Endothelial cell of umbilical vein (primary cell): ENCODE measurements around the gene COL19A1. TPM values are rescaled to one million over a fixed set of nuclear protein-coding genes. Genes with fewer than 3 reads are reported as not detected.

Source experiments
- BruUV-seq: library from RNA; stranded (reverse); fragments of 400-500 nt; replicated peaks from 2 replicates; lab custom pipeline; 2021; lab: Mats Ljungman, UMichigan
- CTCF ChIA-PET: fragments of 300-600, 350-600 bp; sonication (Branson Sonifier 250); formaldehyde crosslinking; loops from one replicate; lab custom pipeline; 2021; ENCODE audit warnings: antibody characterized with exemption, inconsistent platforms; lab: Charles Lee
- POLR2A ChIA-PET: fragments of 300-600, 350-600 bp; sonication (Branson Sonifier 250); formaldehyde crosslinking; loops from one replicate; lab custom pipeline; 2021; ENCODE audit warnings: antibody characterized with exemption, inconsistent platforms; lab: Charles Lee
- DNase-seq: peaks from one replicate; pipeline ENCODE4 v3.0.0-alpha.2; 2011; ENCODE audit warnings: low read depth, low spot score
- FAIRE-seq: peaks from 2 replicates; lab custom pipeline; 2011; peaks lifted over from hg19 to GRCh38; lab: Jason Lieb, UNC
- H2AFZ ChIP-seq: 2 replicates; pipeline ENCODE4 v1.6.0; 2012; ENCODE audit warnings: low read depth, low read length, control low read depth, inconsistent platforms
- H3K27ac ChIP-seq: 2 replicates; pipeline ENCODE4 v1.5.1; 2011; ENCODE audit warnings: low read depth, mild to moderate bottlenecking, control low read depth, low read length, moderate library complexity; ENCODE audit not compliant: insufficient read depth
- H3K27me3 ChIP-seq, 2 experiments: 2 replicates each; pipeline versions ENCODE4 v1.6.0 to v1.6.1; 2011; ENCODE audit warnings: low read length in 2 of 2, mixed read lengths in 1 of 2; ENCODE audit not compliant: control insufficient read depth in 2 of 2, insufficient read depth in 2 of 2
- H3K36me3 ChIP-seq, 2 experiments: 2 replicates in 1 of 2; 3 replicates in 1 of 2; pipeline ENCODE4 v1.5.1; 2011; ENCODE audit warnings: low read length in 2 of 2, mild to moderate bottlenecking in 1 of 2, moderate library complexity in 1 of 2; ENCODE audit not compliant: control insufficient read depth in 2 of 2, insufficient read depth in 2 of 2; ENCODE audit errors: extremely low read depth in 1 of 2
- H3K4me1 ChIP-seq: 3 replicates; pipeline ENCODE4 v1.5.1; 2011; ENCODE audit warnings: mild to moderate bottlenecking, low read length; ENCODE audit not compliant: control insufficient read depth, insufficient read depth; ENCODE audit errors: extremely low read depth
- H3K4me2 ChIP-seq: 2 replicates; pipeline ENCODE4 v1.6.1; 2011; ENCODE audit warnings: low read length, control low read depth, mixed read lengths; ENCODE audit not compliant: insufficient read depth
- H3K4me3 ChIP-seq, 3 experiments: fragments of 200-600 bp in 1 of 3; sonication (generic), shearing (Covaris generic) in 1 of 3; replicated peaks in 1 of 3; 2 replicates each; pipeline ENCODE4 v1.5.1; 2011 to 2016; ENCODE audit warnings: control low read depth in 3 of 3, low read length in 3 of 3, mild to moderate bottlenecking in 2 of 3, inconsistent platforms in 1 of 3, low read depth in 1 of 3, moderate library complexity in 1 of 3; ENCODE audit not compliant: insufficient read depth in 1 of 3
- H3K79me2 ChIP-seq: 2 replicates; pipeline ENCODE4 v1.6.0; 2012; ENCODE audit warnings: low read length, inconsistent platforms; ENCODE audit not compliant: control insufficient read depth, insufficient read depth
- H3K9ac ChIP-seq: replicated peaks from 2 replicates; pipeline ENCODE3; 2011; ENCODE audit warnings: low read length, control low read depth; ENCODE audit not compliant: insufficient read depth; ENCODE audit errors: extremely low read depth
- H3K9me1 ChIP-seq: replicated peaks from 3 replicates; pipeline ENCODE4 v1.6.0; 2011; ENCODE audit warnings: mild to moderate bottlenecking, low read length; ENCODE audit not compliant: control insufficient read depth, insufficient read depth; ENCODE audit errors: extremely low read depth
- H3K9me3 ChIP-seq: replicated peaks from 2 replicates; pipeline ENCODE4 v1.5.1; 2012; ENCODE audit warnings: low read length, inconsistent platforms; ENCODE audit not compliant: control insufficient read depth, insufficient read depth
- H4K20me1 ChIP-seq: replicated peaks from 2 replicates; pipeline ENCODE3; 2011; ENCODE audit warnings: mild to moderate bottlenecking, low read length; ENCODE audit not compliant: control insufficient read depth, insufficient read depth; ENCODE audit errors: extremely low read depth
- EZH2 ChIP-seq: IDR thresholded peaks from 2 replicates; pipeline ENCODE4 v1.6.1; 2012; ENCODE audit warnings: borderline replicate concordance, low read depth, mild to moderate bottlenecking, moderate library complexity, low read length, inconsistent platforms; ENCODE audit not compliant: severe bottlenecking
- FOS ChIP-seq: IDR thresholded peaks from 2 replicates; pipeline ENCODE4 v1.6.1; 2011; ENCODE audit warnings: mild to moderate bottlenecking, low read length, moderate library complexity, borderline replicate concordance; ENCODE audit not compliant: insufficient read depth
- GATA2 ChIP-seq: IDR thresholded peaks from 2 replicates; pipeline ENCODE4 v1.7.0; 2011; ENCODE audit warnings: low read depth, mild to moderate bottlenecking, moderate library complexity, mixed read lengths, low read length; ENCODE audit not compliant: insufficient read length, insufficient read depth
- JUN ChIP-seq: IDR thresholded peaks from 2 replicates; pipeline ENCODE4 v1.6.1; 2011; ENCODE audit warnings: borderline replicate concordance, low read depth; ENCODE audit not compliant: insufficient read length, insufficient read depth
- MYC ChIP-seq: IDR thresholded peaks from one replicate; pipeline ENCODE4 v1.6.1; 2011; ENCODE audit warnings: mild to moderate bottlenecking, low read depth, low read length
- POLR2A ChIP-seq: IDR thresholded peaks from 2 replicates; pipeline ENCODE4 v1.6.1; 2012; ENCODE audit warnings: low read depth, mild to moderate bottlenecking, control low read depth, low read length
- POLR2AphosphoS5 ChIP-seq: IDR thresholded peaks from 2 replicates; pipeline ENCODE4 v1.6.1; 2012; ENCODE audit warnings: low read depth, mild to moderate bottlenecking, control low read depth, low read length, moderate library complexity; ENCODE audit not compliant: insufficient read depth
- dilution Hi-C: fragments of 300-500 bp; cut with MboI; formaldehyde crosslinking; loops from one replicate; pipeline ENCODE4 v1.15.0; 2019; ENCODE audit warnings: low sequenced_read_pairs; ENCODE audit not compliant: extremely low pct_ligation_motif_present
- intact Hi-C: fragments of 100-400 bp; cut with micrococcal nuclease; formaldehyde crosslinking; loops from one replicate; pipeline ENCODE4 v1.10.0; 2022
- polyA plus RNA-seq, 4 experiments: library from polyadenylated mRNA; depleted of rRNA in 3 of 4; stranded (reverse) in 3 of 4; unstranded in 1 of 4; fragments of >200 nt; gene quantifications; 2 replicates each; pipeline versions ENCODE4 v1.2.1 to v1.2.3, GENCODE V29; 2011 to 2012; ENCODE audit warnings: missing spikeins in 1 of 4
- total RNA-seq: library from RNA; stranded (reverse); gene quantifications from 2 replicates; pipeline ENCODE4 v1.2.3, GENCODE V29; 2021
- TF ChIP-seq, protein P1 (sequence below), 2 donors: IDR thresholded peaks; 1 replicate in 1 of 2; 2 replicates in 1 of 2; pipeline ENCODE4 v1.5.1; 2011; ENCODE audit warnings: low read length in 2 of 2, mild to moderate bottlenecking in 2 of 2, moderate library complexity in 2 of 2, control low read depth in 1 of 2, inconsistent platforms in 1 of 2, low read depth in 1 of 2; ENCODE audit not compliant: insufficient read depth in 1 of 2; ENCODE audit errors: extremely low read depth in 1 of 2
- TF ChIP-seq, protein P2 (sequence below): IDR thresholded peaks from 2 replicates; pipeline ENCODE4 v1.6.1; 2011; ENCODE audit not compliant: insufficient read depth, insufficient read length

The COL19A1 gene
- total and polyA plus RNA-seq, 2 donors (not counting 3 experiments of a cell fraction or from before 2014, with no cell fraction given), result not detected

DNA sequence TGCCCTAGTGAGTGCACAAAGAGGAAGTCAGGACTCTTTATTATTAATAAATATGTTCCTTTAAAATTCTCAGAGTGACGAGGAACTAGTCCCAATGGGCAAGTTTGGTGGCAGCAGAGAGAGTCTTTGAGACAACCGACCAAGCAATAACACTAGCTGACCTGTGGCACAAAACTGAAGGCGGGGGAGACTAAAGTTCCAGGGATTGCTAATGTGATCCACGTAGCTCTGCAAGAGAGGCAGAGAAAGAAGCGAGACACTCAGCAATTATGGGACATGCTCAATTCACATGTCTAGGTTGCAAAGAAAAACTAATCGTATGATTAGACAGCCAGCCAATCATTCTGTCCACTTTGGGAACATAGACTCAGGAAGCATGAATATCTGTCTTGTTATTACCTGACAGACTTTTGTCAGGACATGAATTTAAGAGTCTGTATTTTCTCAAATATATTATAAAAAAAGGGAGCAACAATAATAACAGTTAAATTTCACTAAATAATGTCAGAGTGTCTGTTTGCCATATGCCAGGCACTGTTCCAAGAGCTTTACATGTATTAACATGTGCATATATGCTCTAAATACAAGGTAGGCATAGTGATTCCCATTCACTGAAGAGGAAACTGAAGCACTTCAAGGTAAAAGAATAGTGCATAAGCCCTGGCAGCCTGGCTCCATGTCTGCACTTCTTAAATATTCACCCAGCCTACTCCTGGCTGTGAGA is 355.5 kb downstream of the COL19A1 start:
- intact Hi-C loops (loop anchor here (1.0 to 10.0 kb wide), 5 partner anchors 147 to 791 kb away; partner anchors contain the start of gene B3GAT2), dilution Hi-C loops (no loop called here)
- no peaks in the 10 kb centered on the region for H3K9me3 ChIP-seq
- no peak overlapping the region for H3K9ac ChIP-seq
- H3K27me3 ChIP-seq, result no peaks in the 10 kb centered on the region
- POLR2A ChIA-PET, result no interaction called here
- no peaks in the 10 kb centered on the region for H3K36me3 ChIP-seq
- FAIRE-seq, result no peak
- no peaks in the 10 kb centered on the region for H3K4me1 ChIP-seq
- no TSS peak for BruUV-seq
- no peak overlapping the region for H3K4me2 ChIP-seq
- H3K4me3 ChIP-seq, result no peak overlapping the region
- H3K79me2 ChIP-seq, result no peaks in the 10 kb centered on the region
- no peak overlapping the region for H3K27ac ChIP-seq
- no peaks in the 10 kb centered on the region for H3K9me1 ChIP-seq
- no peak for DNase-seq
- H2AFZ ChIP-seq, result no peak overlapping the region
- CTCF ChIA-PET, result interaction anchor here (0.7 to 3.5 kb wide), 31 partner anchors 9 to 1862 kb away, joined by 3 to 73 read pairs (median 5); no protein-coding TSS in a partner anchor
- no peaks in the 10 kb centered on the region for H4K20me1 ChIP-seq
- no peak for TF ChIP-seq MYC
- no peak for TF ChIP-seq FOS
- no peak for TF ChIP-seq POLR2AphosphoS5
- TF ChIP-seq, protein P1, sequence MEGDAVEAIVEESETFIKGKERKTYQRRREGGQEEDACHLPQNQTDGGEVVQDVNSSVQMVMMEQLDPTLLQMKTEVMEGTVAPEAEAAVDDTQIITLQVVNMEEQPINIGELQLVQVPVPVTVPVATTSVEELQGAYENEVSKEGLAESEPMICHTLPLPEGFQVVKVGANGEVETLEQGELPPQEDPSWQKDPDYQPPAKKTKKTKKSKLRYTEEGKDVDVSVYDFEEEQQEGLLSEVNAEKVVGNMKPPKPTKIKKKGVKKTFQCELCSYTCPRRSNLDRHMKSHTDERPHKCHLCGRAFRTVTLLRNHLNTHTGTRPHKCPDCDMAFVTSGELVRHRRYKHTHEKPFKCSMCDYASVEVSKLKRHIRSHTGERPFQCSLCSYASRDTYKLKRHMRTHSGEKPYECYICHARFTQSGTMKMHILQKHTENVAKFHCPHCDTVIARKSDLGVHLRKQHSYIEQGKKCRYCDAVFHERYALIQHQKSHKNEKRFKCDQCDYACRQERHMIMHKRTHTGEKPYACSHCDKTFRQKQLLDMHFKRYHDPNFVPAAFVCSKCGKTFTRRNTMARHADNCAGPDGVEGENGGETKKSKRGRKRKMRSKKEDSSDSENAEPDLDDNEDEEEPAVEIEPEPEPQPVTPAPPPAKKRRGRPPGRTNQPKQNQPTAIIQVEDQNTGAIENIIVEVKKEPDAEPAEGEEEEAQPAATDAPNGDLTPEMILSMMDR (IDR thresholded peaks at IDR 0.05; ENCODE audit: extremely low read depth in 1 of 2, insufficient read depth in 1 of 2, low read depth in 1 of 2, low read length in 2 of 2), result no peak
- TF ChIP-seq POLR2A, result no peak
- TF ChIP-seq GATA2, result no peak
- TF ChIP-seq JUN, result no peak
- no peak for TF ChIP-seq EZH2
- TF ChIP-seq, protein P2, sequence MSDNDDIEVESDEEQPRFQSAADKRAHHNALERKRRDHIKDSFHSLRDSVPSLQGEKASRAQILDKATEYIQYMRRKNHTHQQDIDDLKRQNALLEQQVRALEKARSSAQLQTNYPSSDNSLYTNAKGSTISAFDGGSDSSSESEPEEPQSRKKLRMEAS, result no peak
